Measurements from ENCODE around the gene CACNA2D1.

DNA sequence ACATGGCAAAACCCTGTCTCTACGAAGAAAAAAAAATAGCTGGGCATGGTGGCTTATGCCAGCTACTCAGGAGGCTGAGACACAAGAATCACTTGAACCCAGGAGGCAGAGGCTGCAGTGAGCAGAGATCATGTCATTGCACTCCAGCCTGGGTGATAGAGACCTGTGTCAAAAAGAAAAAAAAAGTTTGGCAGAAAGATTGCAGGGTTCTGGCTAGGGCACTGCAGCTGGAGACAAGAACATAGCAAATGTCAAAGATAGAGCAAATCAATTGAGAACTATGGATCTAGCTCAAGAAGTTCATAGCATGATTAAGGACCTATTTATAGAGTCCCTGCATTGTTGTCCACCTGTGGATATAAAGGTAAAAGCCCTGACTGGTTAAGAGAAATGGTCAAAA, 79.5 kb downstream of the CACNA2D1 start:
- TF ChIP-seq CREB1 (IDR thresholded peaks at IDR 0.05; ENCODE audit: low read depth) = no peak
- TF ChIP-seq, protein P1, sequence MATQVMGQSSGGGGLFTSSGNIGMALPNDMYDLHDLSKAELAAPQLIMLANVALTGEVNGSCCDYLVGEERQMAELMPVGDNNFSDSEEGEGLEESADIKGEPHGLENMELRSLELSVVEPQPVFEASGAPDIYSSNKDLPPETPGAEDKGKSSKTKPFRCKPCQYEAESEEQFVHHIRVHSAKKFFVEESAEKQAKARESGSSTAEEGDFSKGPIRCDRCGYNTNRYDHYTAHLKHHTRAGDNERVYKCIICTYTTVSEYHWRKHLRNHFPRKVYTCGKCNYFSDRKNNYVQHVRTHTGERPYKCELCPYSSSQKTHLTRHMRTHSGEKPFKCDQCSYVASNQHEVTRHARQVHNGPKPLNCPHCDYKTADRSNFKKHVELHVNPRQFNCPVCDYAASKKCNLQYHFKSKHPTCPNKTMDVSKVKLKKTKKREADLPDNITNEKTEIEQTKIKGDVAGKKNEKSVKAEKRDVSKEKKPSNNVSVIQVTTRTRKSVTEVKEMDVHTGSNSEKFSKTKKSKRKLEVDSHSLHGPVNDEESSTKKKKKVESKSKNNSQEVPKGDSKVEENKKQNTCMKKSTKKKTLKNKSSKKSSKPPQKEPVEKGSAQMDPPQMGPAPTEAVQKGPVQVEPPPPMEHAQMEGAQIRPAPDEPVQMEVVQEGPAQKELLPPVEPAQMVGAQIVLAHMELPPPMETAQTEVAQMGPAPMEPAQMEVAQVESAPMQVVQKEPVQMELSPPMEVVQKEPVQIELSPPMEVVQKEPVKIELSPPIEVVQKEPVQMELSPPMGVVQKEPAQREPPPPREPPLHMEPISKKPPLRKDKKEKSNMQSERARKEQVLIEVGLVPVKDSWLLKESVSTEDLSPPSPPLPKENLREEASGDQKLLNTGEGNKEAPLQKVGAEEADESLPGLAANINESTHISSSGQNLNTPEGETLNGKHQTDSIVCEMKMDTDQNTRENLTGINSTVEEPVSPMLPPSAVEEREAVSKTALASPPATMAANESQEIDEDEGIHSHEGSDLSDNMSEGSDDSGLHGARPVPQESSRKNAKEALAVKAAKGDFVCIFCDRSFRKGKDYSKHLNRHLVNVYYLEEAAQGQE (IDR thresholded peaks at IDR 0.05; ENCODE audit: low read depth) = no peak
- TF ChIP-seq RAD21 (IDR thresholded peaks at IDR 0.05; ENCODE audit: low read depth) = no peak
- no peak for TF ChIP-seq EP300 (IDR thresholded peaks at IDR 0.05; ENCODE audit: borderline replicate concordance)
- no peak for TF ChIP-seq FOXM1 (IDR thresholded peaks at IDR 0.05; ENCODE audit: borderline replicate concordance, low read depth)

Measured in Ishikawa (cell line).